ENCODE measurements around the gene OR4K17.
"Not testable (repeated sequence)": the region's sequence is repeated elsewhere in the genome, so short reads cannot be mapped to it uniquely, and the experiment has no call there.

The OR4K17 gene, protein sequence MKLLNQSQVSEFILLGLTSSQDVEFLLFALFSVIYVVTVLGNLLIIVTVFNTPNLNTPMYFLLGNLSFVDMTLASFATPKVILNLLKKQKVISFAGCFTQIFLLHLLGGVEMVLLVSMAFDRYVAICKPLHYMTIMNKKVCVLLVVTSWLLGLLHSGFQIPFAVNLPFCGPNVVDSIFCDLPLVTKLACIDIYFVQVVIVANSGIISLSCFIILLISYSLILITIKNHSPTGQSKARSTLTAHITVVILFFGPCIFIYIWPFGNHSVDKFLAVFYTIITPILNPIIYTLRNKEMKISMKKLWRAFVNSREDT

DNA sequence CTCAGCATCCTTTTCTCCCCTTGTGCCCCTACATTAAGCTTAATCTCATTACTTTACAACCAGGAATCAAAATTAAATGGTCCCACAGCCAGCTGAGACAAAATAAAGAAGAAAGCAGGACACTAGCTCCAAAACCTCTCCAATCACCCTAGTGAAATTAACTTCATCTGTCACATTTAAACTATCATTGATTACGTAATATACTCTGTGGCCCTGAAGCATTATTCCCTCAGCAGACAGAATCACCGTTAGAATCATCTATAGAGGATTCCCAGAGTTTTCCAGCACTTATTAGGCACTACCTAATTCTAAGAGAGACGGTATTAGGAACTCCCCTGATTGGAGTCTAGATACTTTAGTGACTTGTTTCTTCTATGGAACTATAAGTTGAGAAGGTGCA is at the start of gene OR4K17:
Gene OR4K17, plus strand, starts transcription at position 302 of the 400 bp plus-strand sequence. CDS start 6,761 bp downstream, outside the sequence.
- DNase-seq: no peak

GRCh38 chr14:20092050-20092449 is 18.5 kb upstream of the OR4K17 start:
- DNase-seq: no peak

GRCh38 chr14:20093442-20093841 is 17.1 kb upstream of the OR4K17 start:
- DNase-seq: no peak

DNA sequence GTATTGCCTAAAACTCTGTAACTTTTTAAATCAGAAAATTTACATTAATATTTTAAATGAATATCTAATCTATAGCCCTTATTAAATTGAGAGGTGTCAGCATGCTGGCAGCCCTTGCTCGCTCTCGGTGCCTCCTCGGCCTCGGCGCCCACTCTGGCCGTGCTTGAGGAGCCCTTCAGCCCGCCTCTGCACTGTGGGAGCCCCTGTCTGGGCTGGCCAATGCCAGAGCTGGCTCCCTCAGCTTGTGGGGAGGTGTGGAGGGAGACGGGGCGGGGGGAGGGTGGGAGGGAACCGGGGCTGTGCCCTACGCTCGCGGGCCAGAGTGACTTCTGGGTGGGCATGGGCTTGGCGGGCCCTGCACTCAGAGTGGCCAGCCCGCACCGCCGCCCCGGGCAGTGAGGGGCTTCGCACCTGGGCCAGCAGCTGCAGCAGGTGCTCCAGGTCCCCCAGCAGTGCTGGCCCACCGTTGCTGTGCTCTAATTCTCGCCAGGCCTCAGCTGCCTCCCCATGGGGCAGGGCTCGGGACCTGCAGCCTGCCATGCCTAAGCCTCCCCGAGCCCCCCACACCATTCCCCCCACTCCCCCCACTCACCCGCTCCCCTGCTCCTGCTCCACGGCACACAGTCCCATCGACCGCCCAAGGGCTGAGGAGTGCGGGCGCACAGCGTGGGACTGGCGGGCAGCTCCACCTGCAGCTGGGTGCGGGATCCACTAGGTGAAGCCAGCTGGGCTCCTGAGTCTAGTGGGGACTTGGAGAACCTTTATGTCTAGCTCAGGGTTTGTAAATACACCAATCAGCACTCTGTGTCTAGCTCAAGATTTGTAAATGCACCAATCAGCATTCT is 11.4 kb upstream of the OR4K17 start:
- DNase-seq: not testable (repeated sequence)

DNA sequence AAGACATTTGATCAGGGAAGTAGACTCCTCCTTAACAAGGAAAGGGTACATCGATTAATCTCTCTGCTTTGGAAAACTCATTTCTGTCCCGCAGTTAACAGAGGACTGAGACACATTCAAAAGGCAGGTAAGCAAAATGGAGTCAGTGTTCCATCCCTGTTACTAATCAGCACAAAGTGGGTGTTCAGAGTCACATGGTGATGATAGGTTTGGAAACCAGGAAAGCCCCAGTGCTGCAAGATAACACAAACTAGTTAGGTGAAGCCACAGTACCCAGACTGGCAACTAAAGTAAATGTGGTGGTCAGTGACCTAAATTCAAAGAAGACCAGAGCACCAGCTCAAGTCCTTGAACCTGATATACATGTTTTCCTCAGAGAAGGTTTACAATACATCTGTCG is 1.8 kb downstream of the OR4K17 start:
- no peak for DNase-seq

GRCh38 chr14:20116748-20117147 is 6.2 kb downstream of the OR4K17 start:
- DNase-seq: no peak

DNA sequence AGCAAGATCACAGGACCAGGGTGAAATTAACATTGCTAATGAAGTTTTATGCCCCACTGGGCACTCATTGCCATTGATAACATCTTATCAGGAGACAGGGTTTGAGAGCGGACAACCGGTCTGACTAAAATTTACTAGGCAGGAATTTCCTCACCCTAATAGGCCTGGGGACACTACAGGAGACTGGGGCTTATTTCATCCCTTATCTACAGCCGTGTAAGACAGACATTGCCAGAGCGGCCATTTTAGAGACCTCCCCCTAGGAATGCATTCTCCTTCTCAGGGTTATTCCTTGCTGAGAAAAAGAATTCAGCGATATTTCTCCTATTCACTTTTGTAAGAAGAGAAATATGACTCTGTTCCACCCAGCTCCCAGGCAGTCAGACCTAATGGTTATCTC is 8.3 kb downstream of the OR4K17 start:
- no peak for DNase-seq

GRCh38 chr14:20138520-20138919 is 28.0 kb downstream of the OR4K17 start, which contains the start of gene OR4N5:
Gene OR4N5, plus strand, starts transcription at chr14:20138820. Its CDS starts 4,916 bp downstream, at chr14:20143736.
- DNase-seq: no peak

DNA sequence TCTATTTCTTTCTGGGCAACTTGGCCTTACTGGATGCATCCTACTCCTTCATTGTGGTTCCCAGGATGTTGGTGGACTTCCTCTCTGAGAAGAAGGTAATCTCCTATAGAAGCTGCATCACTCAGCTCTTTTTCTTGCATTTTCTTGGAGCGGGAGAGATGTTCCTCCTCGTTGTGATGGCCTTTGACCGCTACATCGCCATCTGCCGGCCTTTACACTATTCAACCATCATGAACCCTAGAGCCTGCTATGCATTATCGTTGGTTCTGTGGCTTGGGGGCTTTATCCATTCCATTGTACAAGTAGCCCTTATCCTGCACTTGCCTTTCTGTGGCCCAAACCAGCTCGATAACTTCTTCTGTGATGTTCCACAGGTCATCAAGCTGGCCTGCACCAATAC is 33.4 kb downstream of the OR4K17 start:
- DNase-seq: no peak

DNA sequence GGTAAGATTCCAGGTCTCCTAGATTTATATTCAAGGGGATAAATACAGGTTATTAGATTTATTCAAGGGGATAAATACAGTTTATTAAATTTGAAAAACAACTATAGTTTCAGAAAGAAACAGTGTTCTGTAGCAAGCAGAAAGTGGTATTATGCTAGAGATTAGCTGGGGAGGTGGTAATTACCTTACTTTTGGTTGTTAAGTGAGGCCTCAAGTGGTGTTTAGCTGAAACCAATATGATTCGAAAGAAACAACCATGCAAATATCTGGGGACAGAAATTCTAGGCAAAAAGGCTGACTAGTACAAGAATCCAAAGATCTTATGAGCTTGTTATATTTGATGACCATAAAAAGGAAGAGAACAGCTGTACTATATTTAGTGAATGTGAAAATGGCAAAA is 34.3 kb downstream of the OR4K17 start:
- DNase-seq: no peak

GRCh38 chr14:20164462-20164861 is 53.9 kb downstream of the OR4K17 start:
- no peak for DNase-seq

DNA sequence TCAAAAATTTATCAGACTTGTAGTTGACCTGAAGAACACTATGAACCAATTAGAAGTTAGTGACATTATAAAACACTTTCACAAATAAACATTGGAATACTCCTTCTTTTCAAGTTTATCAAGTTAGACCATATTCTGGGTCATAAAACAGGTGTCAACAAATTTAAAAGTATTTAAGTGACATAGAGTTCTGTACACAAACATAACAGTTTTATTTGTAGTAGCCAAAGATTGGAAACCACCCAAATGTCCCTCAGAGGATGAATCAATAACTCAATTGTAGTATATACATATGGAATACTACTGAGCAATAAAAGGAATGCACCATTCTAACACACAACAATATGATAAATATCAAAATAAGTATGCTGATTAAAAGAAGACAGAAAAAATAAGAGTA is 56.6 kb downstream of the OR4K17 start:
- no peak for DNase-seq

DNA sequence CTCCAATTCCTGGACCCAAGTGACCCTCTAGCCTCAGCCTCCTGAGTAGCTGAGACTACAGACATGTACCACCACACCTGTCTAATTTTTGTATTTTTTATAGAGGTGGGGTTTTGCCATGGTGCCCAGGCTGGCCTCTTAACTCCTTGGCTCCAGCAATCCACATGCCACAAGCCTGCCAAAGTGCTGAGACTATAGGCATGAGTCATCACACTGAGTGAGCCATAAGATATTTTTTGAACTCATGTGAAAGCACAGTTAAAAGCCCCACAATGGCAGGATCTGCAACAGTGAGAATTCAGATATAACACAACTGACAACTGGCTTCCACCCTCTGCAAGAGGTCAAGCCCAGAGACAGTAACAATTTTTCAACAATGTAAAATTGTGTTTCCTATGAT is 59.3 kb downstream of the OR4K17 start:
- DNase-seq: not testable (repeated sequence)
